GF-D8 (cell line): ENCODE results near the gene URI1.
"Not testable (repeated sequence)": the region's sequence is repeated elsewhere in the genome, so short reads cannot be mapped to it uniquely, and the experiment has no call there.

Experiments
- DNase-seq: peaks from one replicate; lab custom pipeline; 2025; lab: John Stamatoyannopoulos, UW

URI1 gene

GRCh38 chr19:29942404-29943261 is 594 bp downstream of the URI1 start:
- peak; percentile 25 for DNase-seq

GRCh38 chr19:29943615-29944014 is 1.6 kb downstream of the URI1 start:
- DNase-seq: no peak

DNA sequence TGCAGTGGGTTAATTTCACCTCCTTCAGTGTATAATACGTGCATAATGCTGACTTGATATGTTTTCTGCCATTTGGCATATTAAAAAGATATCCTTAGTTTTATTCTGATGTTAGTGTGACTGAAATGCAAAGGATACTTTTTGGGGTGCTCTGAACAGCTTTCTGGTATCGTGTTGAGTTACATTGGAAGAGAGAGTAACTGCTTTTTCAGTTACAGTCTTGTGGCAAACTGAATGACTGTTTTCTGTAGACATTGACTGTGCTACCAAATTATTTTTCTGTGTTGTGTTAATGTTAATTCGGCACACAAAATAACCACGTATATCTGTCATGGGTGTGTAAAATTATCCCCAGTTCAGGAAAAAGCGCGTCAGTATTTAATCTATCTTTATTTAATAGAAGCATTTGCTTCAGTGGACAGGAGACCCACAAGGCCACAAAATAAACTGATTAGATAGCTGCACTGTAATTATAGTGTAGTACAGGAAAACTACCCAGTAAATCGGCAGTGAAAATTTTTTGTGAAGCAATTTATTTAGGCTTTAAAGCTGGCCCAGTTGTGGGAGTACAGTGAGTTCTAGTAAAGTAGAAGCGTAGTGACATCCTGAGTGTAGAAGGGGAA is 2.5 kb downstream of the URI1 start:
- no peak for DNase-seq

- DNase-seq: no peak
Observed at GRCh38 chr19:29945017-29945416, 3.0 kb downstream of the URI1 start.

GRCh38 chr19:29945433-29945832 is 3.4 kb downstream of the URI1 start:
- DNase-seq: no peak

DNA sequence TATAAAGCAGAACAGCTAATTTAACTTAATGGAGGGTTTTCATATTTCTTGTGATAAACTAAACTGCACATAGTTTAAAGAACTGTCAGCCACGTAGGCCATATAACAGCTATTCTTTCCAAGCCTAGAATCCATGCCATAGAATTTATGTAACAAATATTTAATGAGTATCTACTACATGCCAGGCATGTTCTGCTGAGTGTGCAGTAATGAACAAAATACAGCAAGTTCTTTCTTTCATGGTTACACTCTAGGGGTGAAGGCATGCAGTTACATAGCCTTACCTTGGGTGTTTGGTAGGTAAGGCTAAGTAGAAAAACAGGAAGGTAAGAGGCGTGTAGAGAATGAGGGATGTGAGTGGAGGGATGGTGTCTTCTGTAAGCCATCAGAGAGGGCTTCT is 4.6 kb downstream of the URI1 start:
- no peak for DNase-seq

DNA sequence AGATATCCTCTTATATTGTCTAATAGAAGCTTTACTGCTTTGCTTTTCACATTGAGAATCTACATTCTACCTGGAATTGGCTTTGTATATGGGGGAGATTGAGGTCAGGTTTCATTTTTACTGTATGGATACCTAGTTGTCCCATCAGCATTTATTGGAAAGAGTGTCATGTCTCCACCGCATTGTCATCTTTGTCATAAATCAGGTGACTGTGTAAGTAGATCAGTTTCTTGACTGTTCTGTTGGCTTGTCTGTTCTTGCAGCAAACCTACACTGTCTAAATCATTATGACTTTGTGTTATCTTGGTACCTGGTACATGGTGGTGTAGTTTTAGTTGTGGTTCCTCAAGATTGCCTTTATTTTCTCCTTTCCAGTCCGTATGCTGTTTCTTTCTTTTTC is 5.8 kb downstream of the URI1 start:
- DNase-seq: no peak

- not testable (repeated sequence) for DNase-seq
Observed at GRCh38 chr19:29948759-29949470, 6.9 kb downstream of the URI1 start.

GRCh38 chr19:29952177-29952576 is 10.1 kb downstream of the URI1 start:
- no peak for DNase-seq

DNA sequence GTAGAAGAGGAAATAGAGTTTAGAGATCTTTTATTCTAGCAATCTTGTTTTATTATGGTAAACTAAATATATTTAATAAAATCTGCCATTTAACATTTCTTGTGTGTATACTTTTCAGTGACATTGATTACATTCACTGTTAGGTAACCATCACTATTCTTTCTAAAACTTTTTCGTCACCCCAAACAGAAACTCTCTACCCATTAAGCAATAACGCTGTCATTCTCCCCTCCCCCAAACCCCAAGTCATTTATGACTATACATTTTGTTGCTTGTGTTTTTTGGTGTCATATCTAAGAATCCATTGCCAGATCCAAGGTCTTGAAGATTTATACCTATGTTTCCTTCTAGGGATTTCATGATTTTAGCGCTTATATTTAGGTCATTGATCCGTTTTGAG is 10.6 kb downstream of the URI1 start:
- no peak for DNase-seq

DNA sequence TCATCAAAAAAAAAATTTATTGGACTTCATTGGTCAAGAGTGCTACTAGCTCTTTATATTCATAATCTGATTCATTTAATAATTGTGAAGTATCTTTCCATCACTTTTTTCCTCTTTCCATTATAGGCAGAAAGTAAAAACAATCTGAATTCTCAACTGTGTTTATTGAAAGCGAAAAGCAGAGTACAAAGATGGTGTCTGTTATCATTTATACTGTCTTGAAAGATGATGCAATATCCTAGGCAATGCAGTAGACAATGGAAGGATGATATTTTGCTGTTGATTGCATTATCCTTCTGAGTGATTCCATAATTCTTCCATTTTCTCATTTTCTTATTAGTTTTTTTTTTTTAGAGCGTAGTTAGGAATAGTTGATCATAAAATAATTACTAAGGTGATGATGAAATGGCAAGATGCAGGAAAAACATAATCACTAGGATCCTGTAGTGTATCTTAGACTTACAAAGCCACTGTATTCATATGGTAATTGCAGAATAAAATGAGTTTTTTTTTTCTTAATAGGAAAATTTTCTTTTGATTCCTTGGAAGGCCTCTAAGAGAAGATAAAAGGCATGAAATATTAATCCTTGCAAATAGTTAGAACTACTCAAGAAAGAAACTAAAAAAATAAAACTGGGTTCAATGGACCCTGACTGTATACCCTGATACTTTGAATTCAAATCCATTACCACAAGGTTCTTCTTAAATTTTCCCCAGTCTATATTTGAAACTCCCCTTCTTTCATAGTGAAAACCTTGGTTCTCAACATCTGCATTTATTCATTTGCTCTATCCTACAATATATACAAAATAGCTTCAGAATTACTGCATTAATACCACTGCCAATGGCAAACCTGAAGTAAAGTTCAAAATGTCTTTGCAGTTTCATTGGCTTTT is 11.6 kb downstream of the URI1 start:
- DNase-seq: no peak

DNA sequence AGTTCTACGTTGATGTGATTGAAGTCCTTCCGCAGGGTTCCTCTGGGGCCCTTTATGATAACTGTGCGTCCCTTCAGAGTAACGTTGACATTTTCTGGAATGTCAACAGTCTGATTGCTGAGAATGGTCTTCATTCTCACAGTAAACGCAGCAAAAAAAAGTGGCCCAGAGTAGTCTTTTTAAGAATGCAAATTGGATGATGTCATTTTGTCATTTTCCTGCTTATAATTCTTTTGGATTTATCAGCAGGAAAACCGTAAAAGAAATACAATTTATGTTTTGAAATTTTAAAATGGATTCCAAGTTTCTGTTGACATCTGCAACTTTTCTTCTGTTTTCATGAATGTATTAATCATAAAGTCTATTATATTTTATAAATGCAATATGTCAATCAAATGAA is 14.8 kb downstream of the URI1 start:
- DNase-seq: no peak

GRCh38 chr19:29961311-29961710 is 19.3 kb downstream of the URI1 start:
- no peak for DNase-seq

GRCh38 chr19:29962793-29963192 is 20.8 kb downstream of the URI1 start:
- DNase-seq: no peak

- no peak for DNase-seq
Observed at GRCh38 chr19:29963576-29963975, 21.5 kb downstream of the URI1 start.

DNA sequence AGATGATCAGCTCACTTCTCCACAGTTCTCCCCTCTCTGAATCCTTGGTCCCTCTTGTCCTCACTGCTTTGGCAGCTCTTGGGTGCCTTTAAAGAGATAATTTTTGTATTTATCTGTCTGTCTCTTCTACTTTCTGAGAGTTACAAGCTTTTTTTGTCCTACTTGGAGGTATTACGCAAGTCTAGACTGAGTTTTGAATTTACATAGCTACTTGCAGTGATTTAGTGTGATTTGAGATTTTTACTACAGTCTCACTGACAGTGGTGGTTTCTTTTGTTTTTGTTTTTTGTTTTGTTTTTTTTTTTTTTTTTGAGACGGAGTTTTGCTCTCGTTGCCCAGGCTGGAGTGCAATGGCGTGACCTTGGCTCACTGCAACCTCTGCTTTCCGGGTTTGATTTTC is 22.1 kb downstream of the URI1 start:
- DNase-seq: no peak

GRCh38 chr19:29965492-29965891 is 23.5 kb downstream of the URI1 start:
- no peak for DNase-seq

- not testable (repeated sequence) for DNase-seq
Observed at GRCh38 chr19:29966142-29966541, 24.1 kb downstream of the URI1 start.

DNA sequence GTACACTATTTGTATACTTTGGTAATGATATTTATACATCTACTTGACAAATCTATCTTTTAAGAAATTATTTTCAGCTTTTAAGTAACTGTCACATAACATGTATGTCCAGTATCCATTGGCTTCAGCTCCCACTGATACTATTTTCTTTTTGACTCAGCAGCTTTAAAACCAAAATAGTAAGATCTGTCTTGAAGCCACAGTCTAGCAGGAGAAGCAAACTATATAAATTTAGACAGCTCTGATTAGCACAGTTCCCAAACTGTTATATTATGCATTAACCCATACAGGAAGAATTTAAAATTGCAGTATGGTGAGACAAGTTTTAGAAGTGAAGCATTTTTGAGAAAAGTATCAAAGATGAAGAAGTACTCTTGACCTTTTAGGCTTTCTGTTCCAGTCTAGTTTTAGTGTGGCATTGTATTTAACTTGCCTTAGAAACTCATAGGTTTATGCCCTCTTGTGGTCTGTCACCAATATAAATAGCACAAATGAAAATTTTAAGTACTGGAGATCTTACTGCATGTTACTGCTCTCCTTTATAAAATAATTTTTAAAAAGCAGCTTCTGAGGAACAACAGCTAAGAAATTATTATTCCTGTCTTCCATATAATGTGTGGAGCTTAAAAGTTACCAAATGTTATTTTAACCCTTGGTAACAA is 24.7 kb downstream of the URI1 start:
- DNase-seq: peak; percentile 29

GRCh38 chr19:29967623-29968022 is 25.6 kb downstream of the URI1 start:
- DNase-seq: peak; percentile 93

- DNase-seq: no peak
Observed at GRCh38 chr19:29969891-29970290, 27.9 kb downstream of the URI1 start.
